Measurements from ENCODE around the gene DCAF5.

DNA sequence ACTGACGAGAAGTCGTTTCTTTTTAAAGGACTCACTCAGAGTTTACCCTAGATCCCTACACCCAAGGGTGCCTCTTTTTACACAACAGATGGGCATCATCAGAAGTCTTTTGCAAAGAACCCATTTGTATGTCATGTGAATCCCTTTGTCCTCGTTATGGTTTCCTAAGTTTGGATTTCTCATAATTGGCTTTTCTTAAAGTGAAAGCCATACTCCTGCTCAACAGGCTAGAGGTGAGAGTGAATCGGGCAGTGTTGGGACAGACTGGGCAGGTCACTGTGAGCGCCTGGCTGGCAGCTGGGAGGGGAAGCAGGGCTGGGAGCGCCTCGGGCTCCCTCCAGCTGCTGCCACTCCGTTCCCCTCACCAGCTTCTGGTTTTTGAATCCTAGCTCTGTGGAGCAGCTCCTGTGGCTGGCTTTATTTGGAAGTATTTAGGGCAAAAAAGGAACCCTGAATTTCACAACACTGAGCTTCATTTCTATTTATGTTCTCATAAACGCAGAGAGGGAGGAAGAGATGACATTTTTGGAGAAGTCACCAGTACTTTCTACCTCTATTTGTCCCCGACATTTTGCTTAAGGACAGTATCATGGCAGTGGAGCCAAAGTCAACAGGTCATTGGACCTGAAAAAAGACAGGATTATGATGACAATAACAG lies 110.0 kb downstream of the DCAF5 start:
- TF ChIP-seq CTCF (IDR thresholded peaks at IDR 0.05) (no peak), POLR2A (IDR thresholded peaks at IDR 0.05) (no peak)

Measured in ovary (tissue), 3 donors.